Bladder microvascular endothelial cell (primary cell): ENCODE measurements around the gene KIAA1549. TPM values are rescaled to one million over a fixed set of nuclear protein-coding genes. Genes with fewer than 3 reads are reported as not detected.

Experiments
- total RNA-seq: library from RNA; depleted of rRNA; stranded (reverse); fragments of >200 nt; gene quantifications from 2 replicates; pipeline ENCODE4 v1.2.3, GENCODE V29; 2014

KIAA1549 gene
- 1.1 and 6.0 TPM in 2 replicates for total RNA-seq

DNA sequence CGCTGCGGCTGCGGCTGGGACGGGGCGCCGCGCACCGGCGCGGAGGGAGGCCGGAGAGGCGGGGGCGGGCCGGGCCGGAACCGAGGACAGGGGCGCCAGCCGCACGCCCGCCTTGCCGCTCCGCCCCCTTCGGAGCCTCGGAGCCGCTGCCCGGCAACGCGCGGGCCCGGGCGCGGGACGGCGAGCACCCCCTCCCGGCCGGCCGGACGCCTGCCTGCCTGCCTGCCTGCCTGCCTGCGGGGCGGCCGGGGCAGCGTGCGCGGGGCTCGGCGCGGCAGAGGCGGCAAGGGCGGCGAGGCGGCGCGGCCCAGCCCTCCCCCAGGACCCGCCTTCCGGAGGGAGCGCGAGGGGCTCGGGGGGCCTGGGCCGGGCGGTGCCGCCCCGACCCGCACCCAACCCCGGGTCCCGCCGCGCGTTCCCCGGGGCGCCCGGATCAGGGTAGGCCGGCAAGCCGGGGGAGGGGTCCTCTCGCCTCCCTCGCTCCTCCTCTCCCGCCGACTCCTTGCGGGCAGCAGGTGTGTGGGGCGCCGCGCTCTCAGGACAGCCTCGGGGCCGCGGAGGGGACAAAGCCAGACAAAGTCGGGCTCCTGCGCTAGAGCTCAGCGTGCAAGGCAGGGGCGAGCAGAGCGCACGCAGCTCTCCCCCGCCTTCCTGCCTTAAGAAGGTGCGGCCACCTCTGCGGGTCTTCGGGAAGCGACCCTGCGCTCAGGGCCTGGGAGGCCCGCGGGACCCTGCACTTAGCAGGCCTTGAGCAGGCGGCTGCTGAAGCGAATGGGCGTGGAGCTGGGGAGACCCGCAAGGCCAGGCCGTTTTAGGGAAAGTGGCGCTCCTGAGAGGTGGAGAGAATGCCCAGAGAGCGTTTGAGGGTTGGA lies at the start of gene KIAA1549:
KIAA1549 (minus strand) TSS at position 58 of the 872 bp plus-strand sequence. CDS start 120 bp downstream, outside the sequence.

DNA sequence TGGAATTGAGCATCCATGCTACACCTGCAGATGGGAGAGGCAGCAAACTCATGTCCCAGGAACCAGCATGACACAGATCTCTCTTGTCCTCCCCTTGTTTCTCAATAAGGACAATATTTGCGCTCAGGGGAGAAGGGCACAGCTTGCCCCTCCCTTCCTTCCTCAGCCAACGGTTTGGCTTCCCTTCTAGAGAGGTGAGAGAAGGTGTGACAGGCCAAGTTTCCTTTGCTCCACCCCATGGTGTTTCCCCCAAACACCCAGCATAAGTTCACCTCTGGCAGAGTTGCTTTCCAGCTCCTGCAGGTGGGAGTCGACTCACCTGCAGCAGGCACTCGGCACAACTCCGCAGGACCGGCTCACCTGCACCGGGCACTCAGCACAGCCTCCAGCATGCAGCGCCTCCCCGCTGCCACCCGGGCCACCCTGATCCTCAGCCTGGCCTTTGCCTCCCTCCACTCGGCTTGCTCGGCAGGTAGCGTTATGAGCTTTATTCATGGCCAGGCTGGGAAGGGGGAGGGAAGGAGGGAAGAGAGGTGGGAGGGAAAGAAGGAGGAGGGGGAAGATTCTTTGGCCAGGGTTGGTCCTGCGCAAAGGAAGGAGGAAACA lies 183.4 kb downstream of the KIAA1549 start, which contains the start of the genes ATP6V0A4 and TMEM213:
ATP6V0A4 (minus strand) TSS at position 482 of the 606 bp plus-strand sequence. CDS start 26,949 bp downstream, outside the sequence.
TMEM213 (plus strand) TSS at position 280 of the 606 bp plus-strand sequence; CDS start at position 391, 111 bp downstream.

Other genes starting within 250 kb of the KIAA1549 start
- not detected in 2 replicates for gene TMEM213, start 183.4 kb downstream of the KIAA1549 start, total RNA-seq
- gene ATP6V0A4, start 183.2 kb downstream of the KIAA1549 start, total RNA-seq: 0.06 TPM in 1 of 2 replicates, not detected in the other
- 10.5 and 23.1 TPM in 2 replicates for gene ZC3HAV1L, start 54.7 kb upstream of the KIAA1549 start, total RNA-seq
- 29.6 and 52.6 TPM in 2 replicates for gene ZC3HAV1, start 128.3 kb upstream of the KIAA1549 start, total RNA-seq
- 2.6 and 9.2 TPM in 2 replicates for gene UBN2, start 249.8 kb upstream of the KIAA1549 start, total RNA-seq